Fibroblast of skin of back (primary cell): Measurements from ENCODE around the gene TNS1.
"Not testable (repeated sequence)": the region's sequence is repeated elsewhere in the genome, so short reads cannot be mapped to it uniquely, and the experiment has no call there.

Experiments used
- DNase-seq: peaks from one replicate; pipeline ENCODE4 v3.0.0-alpha.2; 2013

The TNS1 gene

DNA sequence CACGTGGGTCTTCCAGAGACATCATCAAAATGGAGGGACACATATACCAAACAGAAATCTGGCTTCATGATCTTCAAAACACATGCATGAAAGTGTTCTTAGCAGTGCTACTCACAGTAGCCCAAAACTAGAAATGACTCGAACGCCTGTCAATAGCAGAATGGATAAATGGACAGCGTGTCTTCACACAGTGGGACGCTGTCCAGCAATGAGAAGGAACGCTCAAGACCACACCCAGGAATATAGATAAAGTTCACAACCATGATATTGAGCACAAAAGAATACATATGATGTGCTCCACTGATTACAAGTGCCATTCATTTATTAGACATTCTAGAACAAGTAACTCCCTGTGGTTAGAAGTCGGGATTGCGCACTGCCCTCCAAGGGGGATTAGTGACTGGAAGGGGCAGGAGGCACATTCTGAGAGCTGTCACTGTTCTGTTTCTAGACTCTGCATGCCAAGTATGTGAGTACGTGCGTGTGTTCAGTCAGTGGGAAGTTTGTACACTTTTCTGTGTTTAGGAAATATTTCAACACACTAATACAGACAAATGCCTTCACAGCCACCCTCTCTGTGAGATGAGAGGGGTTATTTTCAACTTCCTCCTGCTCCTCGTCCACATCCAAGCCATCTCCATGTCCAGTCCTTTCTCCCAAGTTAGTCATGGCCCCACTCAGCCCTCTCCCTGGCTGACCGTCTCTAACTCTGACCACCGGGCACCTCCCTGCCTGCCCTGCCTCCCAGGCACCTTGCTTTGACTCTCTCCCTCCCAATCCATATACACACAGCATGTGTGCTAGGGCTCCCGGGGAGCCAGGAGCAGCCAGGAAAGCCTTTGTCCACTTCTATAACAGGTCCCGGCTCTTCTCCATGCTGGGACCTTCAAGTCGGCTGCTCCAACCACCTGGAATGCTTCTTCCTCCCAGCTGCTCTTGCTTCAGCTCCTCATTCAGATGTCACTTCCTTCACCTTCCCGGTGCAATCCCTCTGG, 26.9 kb upstream of the TNS1 start:
- DNase-seq: no peak

DNA sequence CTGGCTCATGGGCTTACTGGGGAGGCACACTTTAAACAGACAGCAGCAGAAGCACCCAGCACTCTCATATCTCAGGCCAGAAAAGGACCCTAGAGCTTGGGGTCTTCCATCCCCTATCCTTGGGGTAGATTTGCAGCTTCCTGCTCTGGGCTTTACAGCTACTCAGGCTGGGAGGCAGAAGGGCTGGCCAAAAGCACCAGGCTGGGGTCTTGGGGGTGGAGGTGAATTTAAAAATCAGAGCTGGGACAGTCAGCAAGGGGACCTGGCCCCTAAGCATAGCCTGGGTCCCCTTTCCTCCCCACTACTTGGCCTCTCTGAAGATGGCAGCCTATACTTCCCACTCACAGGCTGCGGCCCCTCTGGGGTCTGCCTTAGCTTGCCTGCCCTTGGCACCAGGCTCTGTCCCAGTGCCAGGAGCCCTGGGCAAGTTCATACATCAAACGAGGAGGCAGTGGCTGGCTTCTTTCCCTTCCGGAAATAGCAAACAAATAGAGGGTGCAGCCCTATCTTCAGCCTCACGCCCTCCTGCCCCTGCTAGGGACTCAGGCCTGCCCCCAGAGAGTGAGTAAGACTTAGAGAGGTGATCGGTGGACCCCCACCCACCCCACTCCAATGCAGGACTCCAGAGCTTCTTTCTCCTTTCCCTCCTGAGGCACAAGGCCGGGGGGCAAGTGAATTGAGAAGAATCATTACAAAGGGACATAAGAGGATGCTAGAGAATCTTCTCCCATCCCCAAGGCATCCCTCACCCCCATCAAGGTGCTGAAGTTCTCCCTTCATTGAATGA, 26.0 kb upstream of the TNS1 start:
- no peak for DNase-seq

DNA sequence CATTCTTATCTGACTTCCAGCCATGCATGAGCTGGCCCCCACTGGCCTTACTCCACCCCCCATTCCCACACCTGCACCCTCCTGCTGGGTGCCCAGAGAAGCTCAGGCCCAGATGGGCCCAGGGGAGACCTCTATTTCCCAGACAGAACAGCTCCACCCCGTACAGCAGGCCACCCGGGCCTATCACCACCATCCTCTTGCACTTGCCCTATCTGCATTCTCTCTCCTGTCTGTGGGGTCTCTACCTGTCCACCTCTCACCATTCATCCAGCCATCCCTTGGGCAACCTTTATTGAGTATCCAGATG, 25.3 kb upstream of the TNS1 start:
- no peak for DNase-seq

DNA sequence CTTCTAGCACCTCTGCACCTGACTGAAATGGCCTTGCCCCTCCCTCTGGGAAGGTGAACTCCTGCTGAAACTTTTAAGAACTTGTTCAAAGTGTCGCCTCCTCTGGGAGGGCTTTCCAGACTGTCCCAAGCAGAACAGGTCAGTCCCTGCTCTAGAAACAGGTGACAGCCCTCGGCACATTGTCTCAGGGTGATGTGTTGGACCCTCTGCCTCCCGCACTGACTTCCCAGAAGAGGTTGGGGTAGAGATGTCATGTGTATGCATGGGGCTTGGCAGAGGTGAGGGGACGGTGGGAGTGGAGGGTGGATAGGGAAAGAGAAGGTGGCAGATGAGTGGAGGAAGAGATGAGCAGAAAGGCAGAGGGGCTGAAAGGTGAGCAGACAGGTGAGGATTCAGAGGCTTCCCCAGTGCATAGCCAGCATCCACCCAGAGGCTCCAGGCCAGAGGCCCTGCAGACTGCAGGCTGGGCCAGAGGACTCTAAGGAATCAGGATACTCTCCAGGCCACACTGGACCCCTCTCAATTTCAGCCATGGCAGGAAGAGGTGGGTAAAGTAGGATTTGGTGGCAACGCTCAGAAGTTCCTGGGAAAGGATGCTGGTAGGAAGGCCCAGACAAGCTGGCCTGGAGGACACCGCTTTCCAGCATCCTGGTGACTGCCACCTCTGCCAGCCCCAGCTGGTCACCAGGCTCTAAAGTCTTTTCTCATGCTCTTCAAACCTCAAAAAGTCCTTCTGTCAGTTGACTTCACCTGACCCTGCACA, 24.8 kb upstream of the TNS1 start:
- DNase-seq: no peak

DNA sequence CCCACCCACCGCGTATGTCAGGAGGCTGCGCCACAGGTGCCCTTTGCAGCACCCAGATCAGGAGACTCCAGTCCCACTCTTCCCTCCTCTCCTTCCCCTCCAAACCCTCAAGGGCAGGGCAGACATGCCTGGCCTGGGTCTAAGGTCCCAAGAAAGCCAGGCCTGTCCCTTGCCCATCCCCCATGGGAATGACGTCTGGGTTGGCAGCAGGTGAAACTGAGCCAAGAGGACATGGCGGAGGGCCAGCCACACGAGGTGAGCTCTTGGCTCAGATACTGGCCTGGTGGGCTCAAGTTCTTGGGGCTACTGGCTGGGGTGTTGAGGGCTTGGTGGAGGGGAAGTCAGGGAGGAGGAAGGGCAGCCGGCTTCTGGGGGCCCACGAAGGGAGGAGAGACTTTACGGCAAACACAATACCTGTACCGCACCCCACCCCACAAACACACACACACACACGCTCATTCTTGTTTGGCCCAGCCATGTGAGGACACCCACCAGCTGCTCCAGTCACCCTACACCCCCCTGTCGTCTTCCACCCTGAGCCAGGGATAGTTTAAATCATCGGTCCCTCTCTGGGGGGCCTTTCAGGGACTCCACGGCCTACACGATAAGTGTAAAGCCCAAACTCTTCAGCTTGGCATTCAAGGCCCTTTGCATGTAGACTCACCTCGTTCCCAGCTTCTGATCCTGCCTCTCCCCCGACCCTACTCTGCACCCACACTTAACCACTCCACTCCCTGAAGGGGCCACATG, 24.1 kb upstream of the TNS1 start:
- no peak for DNase-seq

DNA sequence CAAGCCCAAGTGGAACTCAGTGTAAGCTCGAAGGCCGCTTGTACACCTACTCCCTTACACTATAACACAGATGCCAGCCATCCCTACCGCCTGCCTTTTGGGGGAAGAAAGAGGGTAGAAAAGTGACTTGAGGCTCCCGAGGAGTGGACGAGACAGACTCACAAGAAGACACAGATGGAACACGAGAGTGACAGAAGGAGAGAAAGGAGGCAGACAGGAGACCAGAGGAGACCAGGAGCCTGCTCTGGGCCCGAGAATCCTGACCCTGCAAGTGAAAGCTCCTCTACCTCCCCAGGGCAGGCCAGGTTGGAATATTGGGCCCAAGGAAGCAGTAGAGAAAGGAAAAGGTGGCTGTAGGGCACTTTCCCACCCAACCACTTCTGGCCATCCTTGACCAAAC, 23.4 kb upstream of the TNS1 start:
- no peak for DNase-seq

DNA sequence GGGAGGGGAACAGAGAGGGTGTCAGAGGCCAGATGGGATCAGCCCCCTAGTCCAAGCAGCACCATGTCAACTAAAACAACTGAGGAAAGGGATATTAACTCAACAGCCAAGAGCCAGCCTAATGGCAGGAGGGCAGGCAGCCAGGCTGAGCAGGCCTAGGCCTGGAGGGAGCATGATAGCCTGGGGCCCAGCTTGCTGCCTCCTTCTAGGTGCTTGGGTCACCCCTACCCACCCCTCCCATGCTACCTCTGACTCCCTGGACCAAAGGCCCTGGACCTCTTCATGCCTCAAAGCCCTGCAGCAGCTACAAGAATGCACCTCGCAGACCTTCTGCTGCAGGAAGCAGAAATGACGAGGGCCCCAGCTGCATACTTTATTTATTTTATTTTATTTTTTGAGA, 22.1 kb upstream of the TNS1 start:
- no peak for DNase-seq

DNA sequence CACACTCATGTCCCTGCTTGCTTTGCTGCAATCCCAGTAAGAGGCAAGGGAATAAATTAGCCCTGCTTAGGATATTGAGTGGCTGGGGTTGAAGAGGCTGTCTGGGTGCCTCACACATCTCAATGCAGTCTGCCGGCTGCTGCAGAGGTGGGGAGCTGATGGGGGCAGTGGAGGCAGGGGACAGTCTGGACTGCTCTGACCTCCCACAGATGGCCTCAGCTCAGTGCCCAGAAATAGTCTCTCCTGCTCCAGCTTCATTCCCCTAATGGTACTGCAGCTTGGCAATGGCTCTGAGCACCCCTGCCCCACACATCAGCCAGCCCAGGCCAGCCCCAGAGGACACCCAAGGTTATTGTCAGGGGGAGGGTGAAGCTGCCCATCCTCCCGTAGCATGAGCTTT, 21.5 kb upstream of the TNS1 start:
- no peak for DNase-seq

DNA sequence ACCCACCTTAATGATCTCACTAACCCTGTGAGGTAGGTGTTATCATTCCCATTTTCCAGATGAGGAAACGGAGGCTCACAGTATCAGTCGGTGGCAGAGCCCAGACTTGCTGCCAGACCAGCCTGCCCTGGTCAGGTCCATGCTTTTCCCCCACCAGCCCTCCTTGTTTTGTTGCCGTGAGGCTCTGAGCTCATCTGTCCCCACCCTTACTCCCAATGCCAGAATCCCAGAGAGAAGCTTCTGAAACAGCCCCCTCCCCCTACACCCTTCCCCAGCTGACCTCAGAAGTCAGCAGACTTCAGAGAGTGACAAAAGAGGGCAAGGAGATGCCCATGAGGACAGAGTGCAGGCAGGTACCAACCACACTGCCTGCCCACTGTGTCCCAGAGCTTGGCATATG, 20.8 kb upstream of the TNS1 start:
- DNase-seq: no peak

DNA sequence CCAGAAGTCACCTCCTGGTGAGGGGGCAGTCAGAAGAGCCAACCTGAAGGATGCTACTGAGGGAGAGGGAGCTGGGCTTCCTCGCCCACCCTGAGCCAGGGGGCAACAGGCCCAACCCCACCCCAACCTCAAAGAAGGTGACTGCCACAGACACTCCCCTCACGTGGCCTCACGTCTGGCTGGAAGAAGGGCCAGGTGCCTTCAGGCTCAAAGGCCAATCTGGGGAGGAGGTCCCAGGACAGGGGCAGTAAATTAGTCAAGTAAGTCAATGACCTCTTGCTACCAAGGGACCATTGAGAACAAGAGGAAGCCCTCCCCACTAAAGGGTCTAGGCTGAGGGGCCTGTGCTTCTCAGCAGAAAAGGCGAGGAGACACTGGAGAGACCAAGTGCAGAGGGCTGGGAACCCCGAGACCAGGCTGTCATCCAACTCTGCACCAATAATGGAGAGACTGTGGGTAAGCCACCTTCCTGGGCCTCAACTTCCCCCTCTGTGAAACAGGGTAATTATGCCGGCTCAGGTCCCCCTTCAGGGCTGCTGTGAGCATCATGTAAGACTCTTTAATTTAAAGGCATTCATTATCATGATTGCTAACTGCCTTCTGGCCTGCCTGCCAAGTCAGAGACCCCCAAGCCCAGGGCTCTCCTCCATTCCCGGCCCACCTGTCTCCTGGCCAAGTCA, 20.2 kb upstream of the TNS1 start:
- no peak for DNase-seq

DNA sequence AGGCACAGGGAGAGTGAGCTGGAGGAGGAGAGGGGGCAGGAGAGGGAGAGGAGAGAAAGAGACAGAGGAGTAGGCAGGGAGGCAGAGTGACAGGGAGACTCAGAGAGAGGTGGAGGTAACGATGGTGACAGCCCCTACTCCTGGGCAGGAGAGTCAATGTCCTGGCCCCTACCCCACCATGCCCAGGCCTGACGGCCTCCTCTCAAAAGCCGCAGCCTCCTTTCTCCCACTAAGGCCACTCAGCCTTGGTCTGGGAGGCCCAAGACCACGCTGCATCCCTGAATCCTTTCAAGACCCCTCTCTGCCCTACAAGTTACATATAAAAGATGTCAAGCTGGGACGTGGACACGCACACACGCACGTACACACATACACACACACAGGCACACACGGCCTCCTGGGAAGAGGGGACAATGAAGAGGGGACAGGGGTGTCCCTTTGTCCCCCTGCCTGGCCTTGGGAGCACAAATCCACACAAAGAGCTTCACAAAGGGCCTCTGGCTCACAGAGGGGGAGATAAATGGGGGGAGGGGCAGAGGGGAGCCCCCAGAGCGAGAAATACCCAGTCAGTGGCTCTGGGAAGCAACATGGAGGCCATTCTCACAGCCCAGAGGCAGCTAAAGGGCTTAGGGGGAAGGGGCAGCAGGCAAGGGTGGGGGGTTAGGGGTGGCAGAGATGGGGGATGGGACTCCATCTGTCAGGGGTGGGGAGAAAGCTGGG, 19.5 kb upstream of the TNS1 start:
- DNase-seq: no peak

DNA sequence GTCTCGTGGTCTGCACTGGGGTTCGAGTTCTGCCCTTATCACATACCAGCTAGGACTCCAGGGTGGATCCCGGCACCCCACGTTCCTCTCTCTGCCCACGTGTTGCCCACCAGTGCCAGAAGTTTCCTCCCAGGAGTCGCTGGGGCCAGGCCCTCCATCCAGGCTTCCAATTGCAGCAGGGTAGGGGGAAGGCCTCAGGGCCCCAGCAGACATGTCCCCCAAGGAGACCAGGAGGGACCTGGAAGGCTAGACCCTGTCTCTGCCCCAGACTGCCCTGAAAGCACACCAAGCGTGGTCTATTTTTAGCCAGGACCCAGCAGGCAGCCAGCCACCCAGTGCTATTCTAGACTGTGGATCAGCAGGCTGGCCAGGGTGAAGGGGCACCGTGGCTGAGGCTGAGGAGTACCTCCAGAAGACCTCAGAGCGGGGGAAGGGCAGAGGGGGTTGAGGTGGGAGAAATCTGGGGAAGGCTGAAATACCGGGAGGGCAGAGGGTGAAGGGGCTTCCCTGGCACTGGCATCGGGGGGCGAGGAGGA, 18.8 kb upstream of the TNS1 start:
- no peak for DNase-seq

DNA sequence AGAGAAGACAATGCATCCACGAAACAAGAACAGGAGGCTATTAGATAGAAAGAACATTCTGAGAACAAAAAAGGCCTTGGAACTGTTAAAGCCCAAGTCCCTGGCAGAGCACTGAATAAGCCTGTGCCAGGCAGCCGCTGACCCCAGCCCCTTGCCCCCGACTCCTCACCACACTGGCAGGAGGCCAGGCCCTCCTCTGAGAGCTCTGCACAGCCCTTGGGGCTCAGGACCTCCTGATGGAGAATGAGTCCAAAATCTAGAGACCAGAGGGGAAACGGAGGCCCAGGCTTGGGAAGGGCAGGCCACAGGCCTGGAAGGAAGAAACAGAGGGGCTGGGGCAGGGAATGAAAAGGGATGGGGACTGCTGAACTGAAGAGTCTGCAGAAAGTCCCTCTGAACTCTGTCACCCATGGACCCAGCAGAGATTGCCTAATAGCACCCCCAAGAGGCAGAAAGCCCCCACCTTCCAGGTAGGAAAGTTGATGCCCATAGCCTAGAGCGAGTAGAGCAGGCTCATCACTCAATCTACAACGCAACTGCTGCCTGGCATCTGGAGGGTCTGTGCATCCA, 18.3 kb upstream of the TNS1 start:
- DNase-seq: no peak

DNA sequence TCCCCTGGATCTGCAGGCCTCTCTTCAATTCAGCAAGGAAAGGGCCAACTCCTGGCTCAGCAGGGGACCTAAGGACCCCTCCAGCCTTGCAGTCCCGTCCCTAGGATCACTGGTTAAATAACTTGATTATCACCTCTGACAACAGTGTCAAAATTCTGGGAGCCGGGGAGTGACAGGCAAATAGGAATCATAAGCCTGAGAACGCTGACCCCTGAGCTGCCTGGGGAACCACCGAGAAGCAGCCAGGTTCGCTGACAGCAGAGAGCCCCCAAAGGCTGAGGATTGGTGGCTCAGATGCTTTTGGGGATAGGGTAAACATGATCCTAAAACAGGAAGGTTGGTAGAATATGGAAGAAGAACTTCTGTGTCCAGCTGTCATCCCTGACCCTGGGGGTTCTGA, 17.5 kb upstream of the TNS1 start:
- DNase-seq: no peak

DNA sequence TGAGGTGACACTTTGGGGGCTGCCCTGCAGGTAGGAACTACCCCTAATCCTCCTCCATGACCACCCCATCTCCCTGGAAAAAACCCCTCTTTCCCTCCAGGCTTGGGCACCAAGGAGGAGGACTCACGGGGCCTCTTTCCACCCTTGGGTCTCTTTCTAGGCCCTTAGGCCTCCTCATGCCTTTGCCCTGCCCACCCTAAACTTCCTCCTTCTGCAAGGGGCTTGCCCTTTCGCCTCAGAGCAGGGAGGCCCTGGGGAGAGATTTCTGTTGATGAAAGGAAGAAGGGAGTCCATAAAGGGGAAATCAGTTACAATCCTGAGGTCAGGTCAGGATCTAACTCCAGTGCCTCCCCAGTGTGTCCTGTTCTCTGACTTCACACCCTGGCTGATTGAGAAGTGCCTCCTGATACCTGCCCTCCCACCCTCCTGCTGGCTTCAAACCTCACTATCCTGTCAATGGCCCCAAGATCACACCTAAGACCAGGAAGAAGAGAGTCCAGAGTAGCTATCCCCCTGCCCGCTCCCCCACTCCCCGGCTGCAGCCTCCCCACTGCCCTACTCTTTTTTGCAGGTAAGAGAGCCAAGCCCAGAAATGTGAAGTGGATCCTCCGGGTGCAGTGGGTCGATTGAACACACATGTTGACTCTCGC, 16.7 kb upstream of the TNS1 start:
- no peak for DNase-seq

DNA sequence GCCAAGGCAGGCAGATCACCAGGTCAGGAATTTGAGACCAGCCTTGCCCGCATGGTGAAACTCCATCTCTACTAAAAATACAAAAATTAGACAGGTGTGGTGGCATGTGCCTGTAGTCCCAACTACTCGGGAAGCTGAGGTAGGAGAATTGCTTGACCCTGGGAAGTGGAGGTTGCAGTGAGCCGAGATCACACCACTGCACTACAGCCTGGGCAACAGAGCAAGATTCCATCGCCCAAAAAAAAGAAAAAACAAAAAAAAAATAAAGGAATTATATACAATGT, 16.0 kb upstream of the TNS1 start:
- not testable (repeated sequence) for DNase-seq

DNA sequence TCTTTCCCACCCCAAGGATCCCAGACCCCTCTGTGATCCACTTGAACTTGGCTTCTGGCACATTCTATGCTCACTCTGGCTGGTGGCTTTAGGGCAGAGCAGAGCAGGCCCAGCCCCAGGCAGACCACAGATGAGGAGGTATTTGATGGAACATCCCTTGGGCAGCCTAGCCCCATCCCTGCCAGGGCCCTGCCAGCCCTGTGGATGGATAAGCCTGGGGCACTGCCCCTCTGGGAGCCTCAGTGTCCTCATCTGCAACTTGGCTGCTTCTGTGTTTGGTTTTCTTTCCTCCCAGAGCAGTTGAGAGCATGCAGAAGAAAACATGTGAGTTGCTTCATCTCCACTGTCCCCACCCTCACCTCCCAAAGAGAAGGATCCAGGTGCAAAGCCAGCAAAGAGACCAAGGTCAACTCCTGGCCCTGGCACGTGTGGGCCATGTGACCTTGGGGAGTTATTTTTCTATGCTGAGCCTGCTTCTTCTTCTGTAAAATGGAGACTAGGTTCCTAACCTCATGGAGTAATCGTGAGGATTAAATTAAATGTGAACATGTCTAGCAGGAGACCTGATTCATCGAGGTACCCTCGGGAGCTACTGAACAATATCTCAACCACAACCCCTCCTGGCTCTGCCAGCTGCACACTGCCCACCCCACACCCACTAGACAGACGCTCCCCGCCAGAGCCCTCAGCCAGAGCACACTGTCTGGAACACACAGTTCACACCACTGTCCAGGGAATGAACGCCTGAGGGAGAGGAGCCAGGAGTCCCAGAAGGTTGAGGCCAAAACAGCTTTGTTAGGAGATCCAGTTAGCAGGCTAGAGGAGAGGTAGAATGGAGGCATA, 14.6 kb upstream of the TNS1 start:
- no peak for DNase-seq

DNA sequence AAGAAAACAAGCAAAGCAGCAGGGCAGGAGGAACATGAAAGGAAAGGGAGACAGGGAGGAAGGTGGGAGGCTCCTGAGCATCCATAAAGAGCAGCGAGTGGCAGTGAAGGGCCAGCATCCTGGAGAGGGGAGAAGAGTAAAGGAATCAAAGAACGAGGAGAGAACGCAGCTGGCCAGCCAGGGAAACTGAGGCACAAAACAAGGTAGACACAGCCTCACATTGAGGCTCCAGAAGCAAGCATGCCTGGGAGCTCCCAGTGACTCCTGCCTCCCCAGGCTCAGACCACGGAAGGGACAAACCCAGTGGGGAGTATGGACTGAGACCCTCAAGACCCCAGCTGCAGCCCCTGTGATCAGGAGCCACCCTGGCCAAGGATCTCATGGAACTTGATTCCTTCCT, 14.0 kb upstream of the TNS1 start:
- DNase-seq: no peak
